Left lobe of liver (tissue), 2 donors: ENCODE data around the gene GNA14. TPM values are rescaled to one million over a fixed set of nuclear protein-coding genes. Genes with fewer than 3 reads are reported as not detected.
"Not testable (repeated sequence)": the region's sequence is repeated elsewhere in the genome, so short reads cannot be mapped to it uniquely, and the experiment has no call there.

Source experiments
- ATAC-seq: fragments of 200-7000 bp; cut with Tn5 transposase; one replicate; pipeline ENCODE4 v1.9.1; 2020; ENCODE audit warnings: mild to moderate bottlenecking, moderate library complexity
- DNase-seq: peaks from one replicate; pipeline ENCODE4 v3.0.0-alpha.2; 2020; ENCODE audit warnings: low spot score
- total RNA-seq: library from RNA; stranded (reverse); gene quantifications from one replicate; pipeline ENCODE4 v1.2.1, GENCODE V29; 2021
- donor health status: DM: no; HTN: no; CAD: no; lungs with moderate emphysema.
- donor health status: DM: no; HTN: yes; CAD: no.

The GNA14 gene
- total RNA-seq, 1 donor from 2014 or later, result 2.5 TPM

- DNase-seq, result no peak
- no peak for ATAC-seq
Observed at GRCh38 chr9:77592476-77592875, 55.6 kb downstream of the GNA14 start.

- no peak for DNase-seq
- no peak for ATAC-seq
Observed at GRCh38 chr9:77589046-77589795, 58.9 kb downstream of the GNA14 start.

GRCh38 chr9:77588271-77588937 is 59.7 kb downstream of the GNA14 start:
- DNase-seq, result no peak
- peak; percentile 16 for ATAC-seq

DNA sequence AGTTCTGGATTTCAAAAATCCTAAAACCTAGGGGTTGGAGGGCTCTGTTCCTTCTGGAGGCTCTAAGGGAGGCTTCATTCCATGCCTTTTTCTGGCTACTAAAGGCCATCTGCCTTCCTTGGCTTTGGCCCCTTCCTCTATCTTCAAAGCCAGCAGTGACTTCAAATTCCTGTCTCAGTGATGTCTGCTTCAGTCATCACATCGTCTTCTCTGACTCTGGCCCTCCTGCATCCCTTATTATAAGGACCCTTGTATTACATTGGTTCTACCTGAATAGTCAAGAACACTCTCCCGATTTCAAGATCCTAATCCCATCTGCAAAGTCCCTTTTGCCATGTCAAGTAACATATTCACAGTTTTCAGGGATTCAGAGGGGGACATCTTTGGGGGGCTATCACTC is 60.3 kb downstream of the GNA14 start:
- ATAC-seq, result no peak
- no peak for DNase-seq

- ATAC-seq (no peak), DNase-seq (no peak)
Observed at GRCh38 chr9:77587042-77587441, 61.1 kb downstream of the GNA14 start.

GRCh38 chr9:77586591-77586990 is 61.5 kb downstream of the GNA14 start:
- ATAC-seq (no peak), DNase-seq (no peak)

- DNase-seq, result no peak
- no peak for ATAC-seq
Observed at GRCh38 chr9:77585335-77585786, 62.8 kb downstream of the GNA14 start.

- not testable (repeated sequence) for DNase-seq, ATAC-seq
Observed at GRCh38 chr9:77584927-77585326, 63.2 kb downstream of the GNA14 start.

DNA sequence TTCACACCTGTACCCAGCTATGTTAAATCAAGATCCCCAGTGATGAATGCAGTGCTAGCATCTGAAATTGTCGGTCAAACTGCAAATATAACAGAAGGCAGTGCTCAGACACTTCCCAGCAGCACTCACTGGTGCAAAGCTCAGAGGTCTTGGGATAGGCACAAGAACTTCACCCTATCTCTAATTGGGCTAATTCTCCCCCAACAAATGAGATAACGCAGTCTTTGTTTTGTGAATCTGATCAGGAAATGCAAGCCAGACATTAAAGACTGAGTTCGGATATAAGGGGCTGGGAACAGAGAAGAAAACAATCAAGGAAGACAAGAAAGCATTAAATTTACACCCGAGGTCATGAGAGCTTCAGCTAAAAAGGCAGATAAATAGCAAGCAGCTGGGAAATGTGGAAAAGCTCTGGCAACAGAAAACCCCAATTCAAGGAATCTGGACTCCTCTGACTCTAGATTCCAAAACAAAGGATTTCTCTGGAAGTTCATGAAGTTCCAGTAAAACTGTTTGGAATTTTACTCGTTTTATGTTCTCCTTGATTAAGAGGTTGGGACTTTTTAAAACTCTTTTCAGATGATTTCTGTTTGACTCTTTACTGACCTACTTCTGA is 65.1 kb downstream of the GNA14 start:
- no peak for DNase-seq
- no peak for ATAC-seq

- DNase-seq (no peak), ATAC-seq (no peak)
Observed at GRCh38 chr9:77582525-77582924, 65.6 kb downstream of the GNA14 start.

DNA sequence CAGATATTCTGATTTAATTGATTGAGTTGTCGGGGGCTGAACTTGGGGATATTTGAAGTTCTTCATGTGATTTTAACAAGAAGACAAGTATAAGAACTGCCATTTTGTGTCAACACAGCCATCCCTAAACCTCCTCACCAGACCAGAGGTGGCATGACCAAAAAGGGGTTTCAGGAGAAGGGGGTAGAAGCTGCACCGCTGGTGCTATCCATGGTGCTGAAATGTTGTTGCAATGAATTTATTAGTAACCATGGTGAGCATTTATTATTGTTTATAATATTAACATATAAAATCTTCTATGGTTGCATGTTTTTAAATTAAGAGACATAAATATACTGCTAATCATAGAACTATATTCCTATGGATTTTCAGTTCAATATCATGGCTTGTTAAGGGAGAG is 72.3 kb downstream of the GNA14 start:
- ATAC-seq (no peak), DNase-seq (no peak)

- DNase-seq (no peak), ATAC-seq (no peak)
Observed at GRCh38 chr9:77569335-77569734, 78.8 kb downstream of the GNA14 start.

DNA sequence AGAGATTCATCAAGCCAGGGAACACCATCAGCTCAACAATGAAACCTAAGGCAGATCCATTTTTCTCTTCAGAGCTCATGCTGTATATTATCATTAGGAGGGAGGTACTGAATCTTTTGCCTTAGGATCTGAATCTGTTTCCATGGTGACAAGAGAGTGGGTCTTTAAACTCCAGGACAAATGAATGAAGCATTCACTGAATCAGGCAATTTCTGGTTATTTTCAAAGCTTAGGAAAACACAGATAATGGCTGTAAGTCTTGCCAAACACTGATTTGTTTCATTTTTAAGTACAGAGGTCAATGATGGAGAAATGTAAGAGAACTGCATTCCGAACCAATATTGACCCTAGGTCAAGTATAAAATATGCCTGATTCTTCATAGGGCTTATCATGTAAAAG is 84.9 kb downstream of the GNA14 start:
- ATAC-seq (peak; percentile 26), DNase-seq (no peak)

GRCh38 chr9:77562019-77562748 is 85.9 kb downstream of the GNA14 start:
- ATAC-seq, result no peak
- DNase-seq, result no peak

GRCh38 chr9:77561331-77562018 is 86.6 kb downstream of the GNA14 start:
- ATAC-seq (no peak), DNase-seq (no peak)

- no peak for DNase-seq
- no peak for ATAC-seq
Observed at GRCh38 chr9:77556396-77556795, 91.7 kb downstream of the GNA14 start.

- ATAC-seq (no peak), DNase-seq (no peak)
Observed at GRCh38 chr9:77554586-77555105, 93.5 kb downstream of the GNA14 start.

GRCh38 chr9:77547106-77547730 is 100.9 kb downstream of the GNA14 start:
- DNase-seq (no peak), ATAC-seq (no peak)

DNA sequence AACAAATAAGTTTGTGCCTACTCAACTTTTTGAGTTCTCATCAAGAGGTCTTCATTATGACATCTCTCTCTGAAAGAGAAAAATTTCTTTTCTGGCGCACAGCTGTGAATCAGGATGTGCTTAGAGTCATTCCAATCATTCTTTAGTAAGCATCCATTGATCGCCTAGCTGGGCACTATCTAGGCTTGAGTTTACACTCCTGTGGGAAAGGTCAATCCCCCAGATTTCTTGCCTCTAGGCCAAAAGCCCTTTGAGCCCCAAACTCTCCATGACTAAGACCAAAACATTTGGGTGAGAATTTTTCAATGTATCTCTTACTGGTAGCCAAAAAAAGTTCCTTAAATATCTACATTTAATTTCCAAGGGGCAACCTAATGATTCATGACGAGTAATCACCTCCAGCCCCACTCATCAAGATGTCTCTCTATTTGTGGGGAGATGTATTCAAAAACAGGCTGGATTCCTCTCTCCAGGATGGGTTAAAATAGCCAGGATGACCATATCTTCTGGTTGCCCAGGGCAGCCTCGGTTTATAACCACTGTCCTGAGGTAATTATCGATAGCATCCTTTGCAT is 101.7 kb downstream of the GNA14 start:
- ATAC-seq (no peak), DNase-seq (no peak)

DNA sequence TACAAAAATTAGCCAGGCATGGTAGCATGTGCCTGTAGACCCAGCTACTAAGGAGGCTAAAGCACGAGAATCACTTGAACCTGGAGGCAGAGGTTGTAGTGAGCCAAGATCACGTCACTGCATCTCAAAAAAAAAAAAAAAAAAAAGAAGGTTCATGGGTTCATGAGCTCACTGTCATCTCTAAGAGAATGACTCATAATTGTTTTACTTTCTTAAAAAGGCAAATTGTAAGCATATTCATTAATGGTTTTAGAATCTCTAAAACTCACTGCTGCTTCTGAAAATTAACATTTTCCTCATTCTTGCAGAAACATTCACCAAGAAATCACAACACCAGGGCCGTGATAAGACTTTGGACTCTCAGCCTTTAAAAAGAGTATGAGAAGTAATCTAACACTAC is 103.6 kb downstream of the GNA14 start:
- DNase-seq, result no peak
- no peak for ATAC-seq
